ENCODE data around the gene GRM4.

DNA sequence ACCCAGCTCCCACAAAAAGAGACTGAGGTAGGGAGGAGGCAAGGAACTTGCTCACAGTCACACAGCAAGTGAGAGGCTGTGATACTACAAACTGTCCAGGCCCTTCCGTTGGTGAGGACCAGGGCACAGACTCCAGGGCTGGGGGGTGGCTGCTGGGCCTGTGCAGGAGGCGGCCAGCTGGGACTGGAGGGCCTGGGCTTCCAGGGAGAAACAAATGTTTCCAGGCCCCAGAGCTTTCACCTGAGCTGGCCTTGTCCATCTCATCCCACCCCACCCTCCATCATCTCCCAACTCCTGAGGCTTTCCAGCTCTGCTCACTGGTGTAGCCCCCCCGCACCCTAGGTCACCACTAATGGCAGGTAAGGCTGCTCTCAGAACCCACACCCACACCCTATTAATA is 86.0 kb downstream of the GRM4 start:
- TF ChIP-seq GATA2 (IDR thresholded peaks at IDR 0.05; ENCODE audit: low read depth, low read length) (no peak), GATA3 (IDR thresholded peaks at IDR 0.05; ENCODE audit: low read depth, low read length) (no peak)
